IPS-18c (cell line): Measurements from ENCODE around the gene MUC20.
"Not testable (repeated sequence)": the region's sequence is repeated elsewhere in the genome, so short reads cannot be mapped to it uniquely, and the experiment has no call there.

Experiments
- H3K4me3 ChIP-seq: 2 replicates; pipeline ENCODE4 v1.7.0; 2013; ENCODE audit warnings: low read depth, mild to moderate bottlenecking, low read length, moderate library complexity; ENCODE audit not compliant: insufficient read depth
- H3K9me3 ChIP-seq: one replicate; pipeline ENCODE4 v1.6.1; 2013; ENCODE audit warnings: mild to moderate bottlenecking, low read length, moderate library complexity; ENCODE audit not compliant: control insufficient read depth, insufficient read depth

The MUC20 gene

GRCh38 chr3:195744437-195744836, 23.7 kb downstream of the MUC20 start:
- H3K9me3 ChIP-seq, result no peaks in the 10 kb centered on the region
- no peak overlapping the region for H3K4me3 ChIP-seq

GRCh38 chr3:195746346-195746745, 25.6 kb downstream of the MUC20 start:
- Histone ChIP-seq H3K4me3 (no peak overlapping the region), H3K9me3 (no peaks in the 10 kb centered on the region)

- Histone ChIP-seq H3K9me3 (no peaks in the 10 kb centered on the region), H3K4me3 (no peak overlapping the region)
These were observed 26.0 kb downstream of the MUC20 start for GRCh38 chr3:195746751-195747150.

- Histone ChIP-seq H3K4me3 (no peak overlapping the region), H3K9me3 (no peaks in the 10 kb centered on the region)
These were observed 27.9 kb downstream of the MUC20 start for GRCh38 chr3:195748661-195749060.

- H3K9me3 ChIP-seq, H3K4me3 ChIP-seq: not testable (repeated sequence)
These were observed 28.3 kb downstream of the MUC20 start for GRCh38 chr3:195749101-195749500.

GRCh38 chr3:195750797-195751520, 30.2 kb downstream of the MUC20 start:
- no peaks in the 10 kb centered on the region for H3K9me3 ChIP-seq
- H3K4me3 ChIP-seq, result no peak overlapping the region

- Histone ChIP-seq H3K4me3 (no peak overlapping the region), H3K9me3 (no peaks in the 10 kb centered on the region)
These were observed 30.8 kb downstream of the MUC20 start for GRCh38 chr3:195751560-195751959.

- Histone ChIP-seq H3K4me3 (no peak overlapping the region), H3K9me3 (no peaks in the 10 kb centered on the region)
These were observed 31.3 kb downstream of the MUC20 start for GRCh38 chr3:195752066-195752465.

- H3K9me3 ChIP-seq, result no peaks in the 10 kb centered on the region
- H3K4me3 ChIP-seq, result no peak overlapping the region
These were observed 32.0 kb downstream of the MUC20 start for GRCh38 chr3:195752546-195753331.

- no peaks in the 10 kb centered on the region for H3K9me3 ChIP-seq
- H3K4me3 ChIP-seq, result no peak overlapping the region
These were observed 32.8 kb downstream of the MUC20 start for GRCh38 chr3:195753581-195753980.

- Histone ChIP-seq H3K4me3 (no peak overlapping the region), H3K9me3 (no peaks in the 10 kb centered on the region)
These were observed 33.4 kb downstream of the MUC20 start for GRCh38 chr3:195754141-195754540.

GRCh38 chr3:195754906-195755305, 34.1 kb downstream of the MUC20 start:
- no peaks in the 10 kb centered on the region for H3K9me3 ChIP-seq

GRCh38 chr3:195755391-195755790, 34.6 kb downstream of the MUC20 start:
- H3K4me3 ChIP-seq, result no peak overlapping the region
- no peaks in the 10 kb centered on the region for H3K9me3 ChIP-seq

More at GRCh38 chr3:195754906-195755305, 34.1 kb downstream of the MUC20 start:
- H3K4me3 ChIP-seq, result no peak overlapping the region

- Histone ChIP-seq H3K9me3 (no peaks in the 10 kb centered on the region), H3K4me3 (no peak overlapping the region)
These were observed 35.3 kb downstream of the MUC20 start for GRCh38 chr3:195755791-195756676.

- Histone ChIP-seq H3K4me3 (no peak overlapping the region), H3K9me3 (no peaks in the 10 kb centered on the region)
These were observed 36.6 kb downstream of the MUC20 start for GRCh38 chr3:195757438-195757770.

- H3K4me3 ChIP-seq, result no peak overlapping the region
These were observed 37.0 kb downstream of the MUC20 start for GRCh38 chr3:195757827-195758226.

GRCh38 chr3:195758721-195759353, 38.1 kb downstream of the MUC20 start:
- no peak overlapping the region for H3K4me3 ChIP-seq
- no peaks in the 10 kb centered on the region for H3K9me3 ChIP-seq

More at GRCh38 chr3:195757827-195758226, 37.0 kb downstream of the MUC20 start:
- no peaks in the 10 kb centered on the region for H3K9me3 ChIP-seq
